ENCODE results near the gene ABCC8.

GRCh38 chr11:17376493-17376892 lies 100.2 kb downstream of the ABCC8 start:
- TF ChIP-seq ZNF423 (tag by site-specific recombination; IDR thresholded peaks at IDR 0.05) (no peak), CTCF (tag by site-specific recombination; IDR thresholded peaks at IDR 0.05) (no peak), ZBTB7A (tag by site-specific recombination; IDR thresholded peaks at IDR 0.05; ENCODE audit: low read depth) (no peak), SCRT1 (tag by site-specific recombination; IDR thresholded peaks at IDR 0.05; ENCODE audit: borderline replicate concordance) (no peak), ZBTB21 (tag by site-specific recombination; IDR thresholded peaks at IDR 0.05) (no peak), ZNF157 (tag by site-specific recombination; IDR thresholded peaks at IDR 0.05) (no peak)
